NB4 (cell line): Measurements from ENCODE around the gene RHBDF2.

ENCODE experiments used
- MYC ChIP-seq: IDR thresholded peaks from 2 replicates; pipeline ENCODE4 v1.6.1; 2011; ENCODE audit warnings: low read depth, low read length
- TF ChIP-seq, protein P1 (sequence below): IDR thresholded peaks from one replicate; pipeline ENCODE4 v1.5.1; 2012; ENCODE audit warnings: low read depth, low read length

DNA sequence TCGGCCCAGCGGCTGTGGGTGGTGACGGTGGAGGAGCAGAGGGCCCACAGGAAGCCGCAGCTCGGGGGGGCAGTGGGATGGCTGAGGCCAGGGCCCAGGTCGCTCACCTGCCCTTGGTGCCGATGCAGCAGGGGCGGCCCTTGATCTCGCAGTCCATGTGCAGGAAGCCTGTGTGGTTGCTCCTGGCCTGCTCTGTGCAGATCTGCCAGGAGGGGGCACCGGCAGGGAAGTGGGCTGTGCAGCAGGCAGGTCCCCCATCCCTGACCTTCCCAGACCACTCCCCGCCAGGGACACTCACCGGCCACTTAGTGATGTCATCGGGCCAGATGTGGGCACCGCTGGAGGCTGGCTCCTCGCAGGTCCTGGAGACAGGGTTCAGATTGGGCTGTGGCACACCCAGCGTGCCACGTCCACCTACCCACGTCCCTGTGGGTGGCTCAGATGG is 27.7 kb downstream of the RHBDF2 start:
- TF ChIP-seq, protein P1, sequence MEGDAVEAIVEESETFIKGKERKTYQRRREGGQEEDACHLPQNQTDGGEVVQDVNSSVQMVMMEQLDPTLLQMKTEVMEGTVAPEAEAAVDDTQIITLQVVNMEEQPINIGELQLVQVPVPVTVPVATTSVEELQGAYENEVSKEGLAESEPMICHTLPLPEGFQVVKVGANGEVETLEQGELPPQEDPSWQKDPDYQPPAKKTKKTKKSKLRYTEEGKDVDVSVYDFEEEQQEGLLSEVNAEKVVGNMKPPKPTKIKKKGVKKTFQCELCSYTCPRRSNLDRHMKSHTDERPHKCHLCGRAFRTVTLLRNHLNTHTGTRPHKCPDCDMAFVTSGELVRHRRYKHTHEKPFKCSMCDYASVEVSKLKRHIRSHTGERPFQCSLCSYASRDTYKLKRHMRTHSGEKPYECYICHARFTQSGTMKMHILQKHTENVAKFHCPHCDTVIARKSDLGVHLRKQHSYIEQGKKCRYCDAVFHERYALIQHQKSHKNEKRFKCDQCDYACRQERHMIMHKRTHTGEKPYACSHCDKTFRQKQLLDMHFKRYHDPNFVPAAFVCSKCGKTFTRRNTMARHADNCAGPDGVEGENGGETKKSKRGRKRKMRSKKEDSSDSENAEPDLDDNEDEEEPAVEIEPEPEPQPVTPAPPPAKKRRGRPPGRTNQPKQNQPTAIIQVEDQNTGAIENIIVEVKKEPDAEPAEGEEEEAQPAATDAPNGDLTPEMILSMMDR, result no peak
- TF ChIP-seq MYC, result no peak
